Esophagus muscularis mucosa (tissue), 3 donors: ENCODE measurements around the gene DSTYK.

ENCODE experiments used
- CTCF ChIP-seq, 3 experiments: fragments of 200-600 bp in 2 of 3; fragments of 450-650 bp in 1 of 3; sonication (generic) in 2 of 3; IDR thresholded peaks; one replicate each; pipeline ENCODE4 v1.5.1; 2017 to 2019; ENCODE audit warnings: antibody characterized with exemption in 3 of 3, mild to moderate bottlenecking in 2 of 3, moderate library complexity in 1 of 3
- POLR2AphosphoS5 ChIP-seq, 2 donors: sonication (generic); formaldehyde crosslinking; IDR thresholded peaks; one replicate each; pipeline ENCODE4 v1.6.1; 2017; ENCODE audit warnings: antibody characterized with exemption in 2 of 2

GRCh38 chr1:205171369-205171768 lies 40.1 kb downstream of the DSTYK start:
- no peak for TF ChIP-seq POLR2AphosphoS5 (IDR thresholded peaks at IDR 0.05)
- TF ChIP-seq CTCF (IDR thresholded peaks at IDR 0.05) = no peak
